ENCODE measurements around the gene KRTAP4-3.

- TF ChIP-seq CTCF (IDR thresholded peaks at IDR 0.05) = no peak
- TF ChIP-seq POLR2A (IDR thresholded peaks at IDR 0.05) = no peak
Measured at GRCh38 chr17:41178341-41178740, 10.3 kb upstream of the KRTAP4-3 start.

All from lower leg skin (tissue), 3 donors.